ENCODE results near the gene SMAP2. TPM values are rescaled to one million over a fixed set of nuclear protein-coding genes. Genes with fewer than 3 reads are reported as not detected.
A peak's percentile ranks its signal among the peaks of the same experiment; 100 is the strongest.

The SMAP2 gene
- total and polyA plus RNA-seq, 5 experiments from 2014 or later = 154 to 506 (median 297) TPM

GRCh38 chr1:40425198-40425597 lies 51.7 kb downstream of the SMAP2 start:
- POLR2A ChIA-PET = interaction anchor here (0.5 kb wide), 1 partner anchor 266 kb away, joined by 4 read pairs; no protein-coding TSS in a partner anchor
- ATAC-seq = no peak
- peaks cover 0 to 49% (median 33%) of the 10 kb centered on the region in 3 donors for H3K36me3 Mint-ChIP-seq
- no peak overlapping the region for H3K4me3 Mint-ChIP-seq
- H3K9me3 Mint-ChIP-seq = peaks cover 0 to 4% (median 0%) of the 10 kb centered on the region in 9 donors
- peak overlapping the region in 4 of 10 donors; percentile 41 to 68 (median 56) for H3K27ac Mint-ChIP-seq
- no peaks in the 10 kb centered on the region for H3K27me3 Mint-ChIP-seq
- peaks cover 12 to 38% (median 15%) of the 10 kb centered on the region in 4 donors for H3K4me1 Mint-ChIP-seq
- no peak for DNase-seq

GRCh38 chr1:40431385-40431784 lies 57.9 kb downstream of the SMAP2 start:
- Mint-ChIP-seq H3K9me3 (peaks cover 0 to 2% (median 0%) of the 10 kb centered on the region in 9 donors), H3K27ac (peak overlapping the region in 2 of 10 donors; percentile 2 to 20), H3K4me3 (no peak overlapping the region), H3K4me1 (no peaks in the 10 kb centered on the region), H3K36me3 (peaks cover 0 to 3% (median 2%) of the 10 kb centered on the region in 3 donors), H3K27me3 (no peaks in the 10 kb centered on the region)
- ATAC-seq (no peak), DNase-seq (no peak)
- POLR2A ChIA-PET = no interaction called here

- DNase-seq (no peak), ATAC-seq (no peak)
- no peak overlapping the region for H3K4me3 Mint-ChIP-seq
- no peaks in the 10 kb centered on the region for H3K27me3 Mint-ChIP-seq
- no peaks in the 10 kb centered on the region for H3K4me1 Mint-ChIP-seq
- no peak overlapping the region for H3K27ac Mint-ChIP-seq
- POLR2A ChIA-PET = interaction anchor here (1.1 kb wide), 1 partner anchor 44 kb away, joined by 3 read pairs; the partner anchor contains the start of gene ZFP69
- H3K9me3 Mint-ChIP-seq = peaks cover 0 to 2% (median 0%) of the 10 kb centered on the region in 9 donors
- peaks cover 0 to 2% (median 1%) of the 10 kb centered on the region in 3 donors for H3K36me3 Mint-ChIP-seq
Observed at GRCh38 chr1:40432644-40433390, 59.3 kb downstream of the SMAP2 start.

GRCh38 chr1:40435471-40435870 lies 61.9 kb downstream of the SMAP2 start:
- peaks cover 0 to 7% (median 3%) of the 10 kb centered on the region in 4 donors for H3K4me1 Mint-ChIP-seq
- POLR2A ChIA-PET = interaction anchor here (0.6 kb wide), 1 partner anchor 946 kb away, joined by 4 read pairs; no protein-coding TSS in a partner anchor
- no peak overlapping the region for H3K4me3 Mint-ChIP-seq
- H3K9me3 Mint-ChIP-seq = no peaks in the 10 kb centered on the region
- H3K27ac Mint-ChIP-seq = peak overlapping the region in 1 of 10 donors; percentile 51
- peaks cover 0 to 2% (median 1%) of the 10 kb centered on the region in 3 donors for H3K36me3 Mint-ChIP-seq
- no peak for ATAC-seq
- no peak for DNase-seq
- no peaks in the 10 kb centered on the region for H3K27me3 Mint-ChIP-seq

GRCh38 chr1:40435876-40436275 lies 62.3 kb downstream of the SMAP2 start:
- DNase-seq (no peak), ATAC-seq (no peak)
- H3K4me1 Mint-ChIP-seq = peaks cover 0 to 7% (median 3%) of the 10 kb centered on the region in 4 donors
- H3K9me3 Mint-ChIP-seq = no peaks in the 10 kb centered on the region
- H3K27ac Mint-ChIP-seq = no peak overlapping the region
- no peak overlapping the region for H3K4me3 Mint-ChIP-seq
- POLR2A ChIA-PET = no interaction called here
- no peaks in the 10 kb centered on the region for H3K27me3 Mint-ChIP-seq
- peaks cover 0 to 2% (median 1%) of the 10 kb centered on the region in 3 donors for H3K36me3 Mint-ChIP-seq

GRCh38 chr1:40438391-40439015 lies 65.0 kb downstream of the SMAP2 start:
- Mint-ChIP-seq H3K27me3 (no peaks in the 10 kb centered on the region), H3K4me1 (peaks cover 0 to 7% (median 3%) of the 10 kb centered on the region in 4 donors), H3K4me3 (no peak overlapping the region), H3K9me3 (no peaks in the 10 kb centered on the region), H3K36me3 (peaks cover 0 to 4% (median 2%) of the 10 kb centered on the region in 3 donors), H3K27ac (peak overlapping the region in 1 of 10 donors; percentile 37)
- ATAC-seq (peak; percentile 53 to 62), DNase-seq (peak in 5 of 10 donors; percentile 11 to 43 (median 43))
- POLR2A ChIA-PET = no interaction called here

- Mint-ChIP-seq H3K27ac (no peak overlapping the region), H3K27me3 (no peaks in the 10 kb centered on the region), H3K9me3 (no peaks in the 10 kb centered on the region), H3K4me3 (no peak overlapping the region), H3K4me1 (peaks cover 0 to 7% (median 3%) of the 10 kb centered on the region in 4 donors), H3K36me3 (peaks cover 0 to 9% (median 2%) of the 10 kb centered on the region in 3 donors)
- DNase-seq (no peak), ATAC-seq (no peak)
- POLR2A ChIA-PET = interaction anchor here (0.8 kb wide), 1 partner anchor 66 kb away, joined by 4 read pairs; no protein-coding TSS in a partner anchor
Observed at GRCh38 chr1:40439247-40439646, 65.7 kb downstream of the SMAP2 start.

GRCh38 chr1:40449684-40450494 lies 76.4 kb downstream of the SMAP2 start, which contains the start of gene ZFP69B:
TSS of gene ZFP69B (plus strand) at chr1:40450476. CDS start at chr1:40450962, 486 bp downstream.
- Mint-ChIP-seq H3K9me3 (peaks cover 8 to 52% (median 38%) of the 10 kb centered on the region in 9 donors), H3K4me3 (peak within 1 kb of the TSS; percentile 89 to 96 (median 94)), H3K27ac (peak within 1 kb of the TSS; percentile 88 to 97 (median 94)), H3K27me3 (no peaks in the 10 kb centered on the region), H3K4me1 (peaks cover 13 to 31% (median 20%) of the 10 kb centered on the region in 4 donors), H3K36me3 (peaks cover 26 to 44% (median 44%) of the 10 kb centered on the region in 3 donors)
- peak; percentile 77 to 81 for ATAC-seq
- POLR2A ChIA-PET = interaction anchor here (0.9 to 2.1 kb wide), 6 partner anchors 28 to 554 kb away, joined by 3 to 14 read pairs (median 5); partner anchors contain the start of genes EXO5, ZFP69 and ZNF684
- DNase-seq = peak; percentile 74 to 89 (median 85)

- POLR2A ChIA-PET = interaction anchor here (0.6 to 2.1 kb wide), 9 partner anchors 13 to 553 kb away, joined by 3 to 14 read pairs (median 4); partner anchors contain the start of genes CAP1, EXO5, ZFP69 and ZNF684
- Mint-ChIP-seq H3K27ac (peak overlapping the region; percentile 85 to 97 (median 93)), H3K4me3 (peak overlapping the region; percentile 89 to 96 (median 94)), H3K4me1 (peaks cover 13 to 31% (median 20%) of the 10 kb centered on the region in 4 donors), H3K27me3 (no peaks in the 10 kb centered on the region), H3K36me3 (peaks cover 34 to 46% (median 44%) of the 10 kb centered on the region in 3 donors), H3K9me3 (peaks cover 10 to 55% (median 39%) of the 10 kb centered on the region in 9 donors)
- peak; percentile 39 to 85 (median 58) for DNase-seq
- peak; percentile 67 to 68 for ATAC-seq
Observed at GRCh38 chr1:40450495-40451237, 77.1 kb downstream of the SMAP2 start.

- no peaks in the 10 kb centered on the region for H3K27me3 Mint-ChIP-seq
- ATAC-seq (no peak), DNase-seq (no peak)
- H3K36me3 Mint-ChIP-seq = peaks cover 40 to 47% (median 46%) of the 10 kb centered on the region in 3 donors
- peaks cover 11 to 58% (median 37%) of the 10 kb centered on the region in 9 donors for H3K9me3 Mint-ChIP-seq
- POLR2A ChIA-PET = interaction anchor here (0.6 to 2.1 kb wide), 6 partner anchors 14 to 411 kb away, joined by 3 to 14 read pairs (median 5); partner anchors contain the start of genes CAP1, EXO5, ZFP69 and ZNF684
- peak overlapping the region; percentile 89 to 96 (median 94) for H3K4me3 Mint-ChIP-seq
- peak overlapping the region; percentile 85 to 97 (median 93) for H3K27ac Mint-ChIP-seq
- peaks cover 13 to 31% (median 20%) of the 10 kb centered on the region in 4 donors for H3K4me1 Mint-ChIP-seq
Observed at GRCh38 chr1:40451238-40451585, 77.7 kb downstream of the SMAP2 start.

- no peak overlapping the region for H3K4me3 Mint-ChIP-seq
- no peak for ATAC-seq
- peaks cover 13 to 21% (median 16%) of the 10 kb centered on the region in 4 donors for H3K4me1 Mint-ChIP-seq
- H3K27ac Mint-ChIP-seq = no peak overlapping the region
- no peak for DNase-seq
- H3K9me3 Mint-ChIP-seq = peaks cover 24 to 92% (median 66%) of the 10 kb centered on the region in 9 donors
- H3K27me3 Mint-ChIP-seq = no peaks in the 10 kb centered on the region
- H3K36me3 Mint-ChIP-seq = peaks cover 76 to 83% (median 81%) of the 10 kb centered on the region in 3 donors
- POLR2A ChIA-PET = no interaction called here
Observed at GRCh38 chr1:40454873-40455272, 81.3 kb downstream of the SMAP2 start.
